H1 (cell line): ENCODE measurements around the gene PLK1. TPM values are rescaled to one million over a fixed set of nuclear protein-coding genes. Genes with fewer than 3 reads are reported as not detected.

Experiments used
- CTCF ChIA-PET: fragments of 300-600 bp; sonication (Branson Sonifier 250); formaldehyde crosslinking; loops from one replicate; lab custom pipeline; 2021; ENCODE audit not compliant: partially characterized antibody; lab: Charles Lee
- POLR2A ChIA-PET: fragments of 300-600 bp; sonication (Branson Sonifier 250); formaldehyde crosslinking; loops from one replicate; lab custom pipeline; 2021; ENCODE audit warnings: inconsistent platforms; ENCODE audit not compliant: partially characterized antibody; lab: Charles Lee
- DNase-seq, 2 experiments: peaks; one replicate each; pipeline versions ENCODE4 v3.0.0 to v3.0.0-alpha.2; 2010 to 2022; ENCODE audit warnings: low spot score in 2 of 2, low read depth in 1 of 2, mixed read lengths in 1 of 2
- FAIRE-seq: peaks from 2 replicates; lab custom pipeline; 2011; peaks lifted over from hg19 to GRCh38; lab: Jason Lieb, UNC
- H2AFZ ChIP-seq: 2 replicates; pipeline ENCODE4 v1.8.1; 2012; ENCODE audit warnings: low read length, inconsistent platforms
- H2AK5ac ChIP-seq: 2 replicates; pipeline ENCODE4 v1.6.1; 2013; ENCODE audit warnings: low read depth, low read length
- H2BK120ac ChIP-seq: replicated peaks from 2 replicates; pipeline ENCODE3; 2013; ENCODE audit warnings: low read depth, low read length, inconsistent platforms
- H2BK12ac ChIP-seq: 2 replicates; pipeline ENCODE4 v1.6.1; 2013; ENCODE audit warnings: low read depth, low read length
- H2BK15ac ChIP-seq: 2 replicates; pipeline ENCODE4 v1.6.1; 2013; ENCODE audit warnings: low read length
- H2BK20ac ChIP-seq: 2 replicates; pipeline ENCODE4 v1.6.1; 2013; ENCODE audit warnings: low read length
- H2BK5ac ChIP-seq: 2 replicates; pipeline ENCODE4 v1.6.1; 2013; ENCODE audit warnings: low read depth, low read length
- H3K14ac ChIP-seq: 2 replicates; pipeline ENCODE4 v1.6.1; 2013; ENCODE audit warnings: inconsistent platforms; ENCODE audit not compliant: insufficient read length
- H3K18ac ChIP-seq: 2 replicates; pipeline ENCODE4 v1.6.1; 2013; ENCODE audit warnings: low read length; ENCODE audit errors: extremely low read depth
- H3K23ac ChIP-seq: 2 replicates; pipeline ENCODE4 v1.6.1; 2013; ENCODE audit warnings: inconsistent platforms; ENCODE audit not compliant: insufficient read length
- H3K23me2 ChIP-seq: 2 replicates; pipeline ENCODE4 v1.6.1; 2013; ENCODE audit warnings: low read depth, low read length
- H3K27ac ChIP-seq: 2 replicates; pipeline ENCODE4 v1.6.1; 2011; ENCODE audit warnings: low read depth, low read length, inconsistent platforms
- H3K27me3 ChIP-seq, 4 experiments: replicated peaks in 1 of 4; 1 replicate in 1 of 4; 2 replicates in 3 of 4; pipeline versions ENCODE4 v1.6.1 to v1.8.1; 2011 to 2013; ENCODE audit warnings: low read length in 3 of 4, mild to moderate bottlenecking in 3 of 4, inconsistent platforms in 2 of 4, mixed read lengths in 2 of 4, moderate library complexity in 1 of 4; ENCODE audit not compliant: control insufficient read depth in 3 of 4, insufficient read depth in 3 of 4; ENCODE audit errors: extremely low read depth in 1 of 4
- H3K36me3 ChIP-seq, 4 experiments: 2 replicates each; pipeline versions ENCODE4 v1.6.1 to v1.8.1; 2011 to 2013; ENCODE audit warnings: mild to moderate bottlenecking in 4 of 4, low read length in 3 of 4, moderate library complexity in 2 of 4, control low read depth in 1 of 4, inconsistent platforms in 1 of 4; ENCODE audit not compliant: insufficient read depth in 4 of 4, control insufficient read depth in 2 of 4
- H3K4ac ChIP-seq: replicated peaks from 2 replicates; pipeline ENCODE3; 2013; ENCODE audit warnings: low read length, low read depth, mixed read lengths, inconsistent platforms; ENCODE audit not compliant: insufficient read length
- H3K4me1 ChIP-seq, 4 experiments: replicated peaks in 1 of 4; 1 replicate in 1 of 4; 2 replicates in 3 of 4; pipeline versions ENCODE4 v1.6.1 to v1.8.1; 2011 to 2013; ENCODE audit warnings: low read length in 3 of 4, inconsistent platforms in 2 of 4, mixed read lengths in 1 of 4; ENCODE audit not compliant: insufficient read depth in 4 of 4, control insufficient read depth in 3 of 4
- H3K4me2 ChIP-seq, 2 experiments: 2 replicates each; pipeline versions ENCODE4 v1.6.1 to v1.8.1; 2011 to 2013; ENCODE audit warnings: low read depth in 2 of 2, low read length in 2 of 2, control low read depth in 1 of 2, inconsistent platforms in 1 of 2, mild to moderate bottlenecking in 1 of 2; ENCODE audit not compliant: insufficient read depth in 1 of 2
- H3K4me3 ChIP-seq, 4 experiments: fragments of 200-600, 300-600 bp in 1 of 4; sonication (generic), shearing (Covaris generic), sonication (Bioruptor Twin) in 1 of 4; 2 replicates each; pipeline versions ENCODE4 v1.5.1 to v1.8.1; 2011 to 2016; ENCODE audit warnings: low read length in 4 of 4, low read depth in 3 of 4, control low read depth in 2 of 4, inconsistent platforms in 2 of 4, mild to moderate bottlenecking in 2 of 4, mixed read lengths in 1 of 4, moderate library complexity in 1 of 4; ENCODE audit not compliant: insufficient read depth in 2 of 4; ENCODE audit errors: extremely low read depth in 1 of 4
- H3K56ac ChIP-seq: replicated peaks from 2 replicates; pipeline ENCODE3; 2013; ENCODE audit warnings: low read depth, mild to moderate bottlenecking, mixed read lengths, low read length, inconsistent platforms; ENCODE audit not compliant: insufficient read length
- H3K79me1 ChIP-seq: 2 replicates; pipeline ENCODE4 v1.6.1; 2013; ENCODE audit warnings: low read depth, low read length, control low read depth
- H3K79me2 ChIP-seq, 2 experiments: 2 replicates each; pipeline versions ENCODE4 v1.6.1 to v1.8.1; 2012 to 2013; ENCODE audit warnings: low read length in 2 of 2, mild to moderate bottlenecking in 2 of 2, inconsistent platforms in 1 of 2; ENCODE audit not compliant: insufficient read depth in 2 of 2, control insufficient read depth in 1 of 2
- H3K9ac ChIP-seq, 4 experiments: replicated peaks in 1 of 4; 1 replicate in 1 of 4; 2 replicates in 3 of 4; pipeline versions ENCODE4 v1.6.1 to v1.8.1; 2011 to 2013; ENCODE audit warnings: low read depth in 3 of 4, low read length in 3 of 4, control low read depth in 2 of 4, mild to moderate bottlenecking in 2 of 4, moderate library complexity in 2 of 4, inconsistent platforms in 1 of 4; ENCODE audit errors: extremely low read depth in 1 of 4
- H3K9me3 ChIP-seq, 2 experiments: 2 replicates each; pipeline versions ENCODE4 v1.6.1 to v1.8.1; 2012 to 2013; ENCODE audit warnings: mild to moderate bottlenecking in 2 of 2, moderate library complexity in 2 of 2, control low read depth in 1 of 2, inconsistent platforms in 1 of 2, low read depth in 1 of 2, low read length in 1 of 2, mixed read lengths in 1 of 2; ENCODE audit not compliant: insufficient read depth in 2 of 2
- H4K20me1 ChIP-seq, 2 experiments: replicated peaks in 1 of 2; 2 replicates each; pipeline versions ENCODE3 to v1.8.1; 2011 to 2013; ENCODE audit warnings: inconsistent platforms in 2 of 2, low read length in 2 of 2, mild to moderate bottlenecking in 1 of 2; ENCODE audit not compliant: insufficient read depth in 2 of 2, control insufficient read depth in 1 of 2
- H4K5ac ChIP-seq: 2 replicates; pipeline ENCODE4 v1.6.1; 2013; ENCODE audit warnings: low read length, low read depth, mixed read lengths, inconsistent platforms; ENCODE audit not compliant: insufficient read length
- H4K8ac ChIP-seq: 2 replicates; pipeline ENCODE4 v1.8.0; 2013; ENCODE audit warnings: mild to moderate bottlenecking, moderate library complexity, low read length, inconsistent platforms; ENCODE audit not compliant: insufficient read depth; ENCODE audit errors: extremely low read depth
- H4K91ac ChIP-seq: replicated peaks from 2 replicates; pipeline ENCODE3; 2013; ENCODE audit warnings: low read length, mixed read lengths, inconsistent platforms; ENCODE audit not compliant: insufficient read length
- CBX8 ChIP-seq: fragments of 300-800, 300-1000 bp; sonication (generic); IDR thresholded peaks from 2 replicates; pipeline ENCODE4 v1.7.1; 2016; ENCODE audit warnings: low read depth, low read length, borderline replicate concordance
- CHD2 ChIP-seq: IDR thresholded peaks from 2 replicates; pipeline ENCODE4 v1.6.1; 2012; ENCODE audit warnings: low read length, improper control_type of control experiment
- CREB1 ChIP-seq: IDR thresholded peaks from 2 replicates; pipeline ENCODE4 v1.6.1; 2012; ENCODE audit warnings: inconsistent platforms
- CTBP2 ChIP-seq: IDR thresholded peaks from 2 replicates; pipeline ENCODE4 v1.7.0; 2011; ENCODE audit warnings: borderline replicate concordance, mild to moderate bottlenecking, moderate library complexity, mixed read lengths, low read length; ENCODE audit not compliant: insufficient read depth, insufficient read length
- E2F6 ChIP-seq: IDR thresholded peaks from 2 replicates; pipeline ENCODE4 v1.6.1; 2012; ENCODE audit warnings: inconsistent platforms
- EZH2 ChIP-seq: fragments of 200-600 bp; sonication (generic); IDR thresholded peaks from 2 replicates; pipeline ENCODE4 v1.7.1; 2012; ENCODE audit warnings: low read depth, mild to moderate bottlenecking, moderate library complexity, low read length, inconsistent platforms; ENCODE audit not compliant: severe bottlenecking
- JUN ChIP-seq: IDR thresholded peaks from 2 replicates; pipeline ENCODE4 v1.6.1; 2011; ENCODE audit warnings: low read depth, mild to moderate bottlenecking, improper control_type of control experiment, low read length
- KDM4A ChIP-seq: IDR thresholded peaks from one replicate; pipeline ENCODE4 v1.7.1; 2012; ENCODE audit warnings: low read depth, mild to moderate bottlenecking, moderate library complexity, low read length, inconsistent platforms; ENCODE audit not compliant: severe bottlenecking
- KDM5A ChIP-seq: fragments of 200-600 bp; IDR thresholded peaks from 2 replicates; pipeline ENCODE4 v1.7.1; 2012; ENCODE audit warnings: mild to moderate bottlenecking, low read length, inconsistent platforms, mixed read lengths
- POLR2A ChIP-seq, 2 experiments: IDR thresholded peaks; 1 replicate in 1 of 2; 2 replicates in 1 of 2; pipeline ENCODE4 v1.6.1; 2011; ENCODE audit warnings: low read depth in 2 of 2, low read length in 2 of 2, mild to moderate bottlenecking in 2 of 2; ENCODE audit errors: control extremely low read depth in 1 of 2
- SP4 ChIP-seq: IDR thresholded peaks from 2 replicates; pipeline ENCODE4 v1.6.1; 2012; ENCODE audit warnings: low read length, inconsistent platforms
- SRF ChIP-seq: IDR thresholded peaks from 2 replicates; pipeline ENCODE4 v1.6.1; 2011; ENCODE audit warnings: mild to moderate bottlenecking, low read depth, low read length, moderate library complexity
- WGBS, 2 experiments: shearing (Covaris generic) in 1 of 2; methylation state at CpG; one replicate each; pipeline versions ENCODE4 v1.1.6 to v1.1.7; 2013 to 2015; ENCODE audit warnings: low lambda C conversion rate in 2 of 2, mixed read lengths in 2 of 2, inconsistent platforms in 1 of 2, low coverage in 1 of 2, missing lambda C conversion rate in 1 of 2; ENCODE audit not compliant: insufficient replicate concordance in 2 of 2, insufficient coverage in 1 of 2, insufficient read length in 1 of 2; ENCODE audit errors: extremely low coverage in 1 of 2, missing lambda C conversion rate in 1 of 2; 5-methylcytosine and 5-hydroxymethylcytosine counted together
- polyA plus RNA-seq, 7 experiments: library from polyadenylated mRNA; depleted of rRNA in 3 of 7; stranded (reverse) in 5 of 7; unstranded in 2 of 7; fragments of >200 nt in 5 of 7; fragments of 200-250 nt in 2 of 7; gene quantifications; 1 replicate in 5 of 7; 2 replicates in 1 of 7; 4 replicates in 1 of 7; pipeline versions ENCODE4 v1.2.1 to v1.2.3, GENCODE V29; 2011 to 2013; ENCODE audit warnings: missing spikeins in 2 of 7, mixed read lengths in 2 of 7
- total RNA-seq: library from RNA; stranded (reverse); fragmentation: NEBNext Ultra II Directional; extraction: Animal tissue kit (Norgen Biotek cat#: 25700); gene quantifications from 2 replicates; pipeline ENCODE4 v1.2.1, GENCODE V29; 2021

Gene PLK1
- total and polyA plus RNA-seq, 2 of the 8 experiments (the other 6 are each of a cell fraction or from before 2014, with no cell fraction given) = 127 to 139 TPM

- no peaks in the 10 kb centered on the region for H4K20me1 ChIP-seq
- H3K79me2 ChIP-seq = peaks cover 0 to 2% of the 10 kb centered on the region in 2 experiments; a peak in 2 of 4 replicates
- FAIRE-seq (no peak), DNase-seq (no peak)
- H3K27ac ChIP-seq = no peak overlapping the region
- H2BK15ac ChIP-seq = no peak overlapping the region
- H2AFZ ChIP-seq = no peak overlapping the region
- no peak overlapping the region for H3K4ac ChIP-seq
- no peak overlapping the region for H2AK5ac ChIP-seq
- peaks cover 0 to under 1% (median 0%) of the 10 kb centered on the region in 4 experiments; a peak in 1 of 7 replicates for H3K4me1 ChIP-seq
- H3K79me1 ChIP-seq = no peaks in the 10 kb centered on the region
- no peak overlapping the region for H2BK5ac ChIP-seq
- POLR2A ChIA-PET = interaction anchor here (0.8 to 1.2 kb wide), 2 partner anchors 11 to 18 kb away, joined by 3 read pairs; no protein-coding TSS in a partner anchor
- CTCF ChIA-PET = interaction anchor here (0.8 to 1.4 kb wide), 2 partner anchors 11 to 53 kb away, joined by 3 read pairs; no protein-coding TSS in a partner anchor
- no peak overlapping the region for H3K9ac ChIP-seq
- peaks cover 0 to 12% (median 5%) of the 10 kb centered on the region in 4 experiments; a peak in 7 of 8 replicates for H3K36me3 ChIP-seq
- H2BK12ac ChIP-seq = no peak overlapping the region
- H3K56ac ChIP-seq = no peak overlapping the region
- H2BK120ac ChIP-seq = no peak overlapping the region
- H3K4me3 ChIP-seq = no peak overlapping the region
- no peaks in the 10 kb centered on the region for H3K9me3 ChIP-seq
- H4K8ac ChIP-seq = no peak overlapping the region
- H3K23ac ChIP-seq = no peak overlapping the region
- TF ChIP-seq E2F6 (no peak), SRF (no peak), CTBP2 (no peak), JUN (no peak), CHD2 (no peak), CBX8 (no peak), KDM4A (no peak), POLR2A (IDR thresholded peaks at IDR 0.05; ENCODE audit: control extremely low read depth in 1 of 2, low read depth in 2 of 2, low read length in 2 of 2) (no peak), CREB1 (no peak), KDM5A (no peak), SP4 (no peak), EZH2 (no peak)
- peaks cover 5% of the 10 kb centered on the region; the same call in 1 of the 2 replicates for H3K23me2 ChIP-seq
- no peak overlapping the region for H3K14ac ChIP-seq
- H3K4me2 ChIP-seq = no peak overlapping the region
- 88% methylated on average over 8 of the region's 8 CpGs; no CpG with 5 or more reads in 1 of the 2 experiments for WGBS, 2 experiments
- no peaks in the 10 kb centered on the region for H3K27me3 ChIP-seq
- no peak overlapping the region for H2BK20ac ChIP-seq
- no peak overlapping the region for H3K18ac ChIP-seq
- no peak overlapping the region for H4K5ac ChIP-seq
- H4K91ac ChIP-seq = no peak overlapping the region
Measured at GRCh38 chr16:23673971-23674614, 4.6 kb upstream of the PLK1 start.
